ENCODE measurements around the gene TCTN3.

Gene TCTN3

DNA sequence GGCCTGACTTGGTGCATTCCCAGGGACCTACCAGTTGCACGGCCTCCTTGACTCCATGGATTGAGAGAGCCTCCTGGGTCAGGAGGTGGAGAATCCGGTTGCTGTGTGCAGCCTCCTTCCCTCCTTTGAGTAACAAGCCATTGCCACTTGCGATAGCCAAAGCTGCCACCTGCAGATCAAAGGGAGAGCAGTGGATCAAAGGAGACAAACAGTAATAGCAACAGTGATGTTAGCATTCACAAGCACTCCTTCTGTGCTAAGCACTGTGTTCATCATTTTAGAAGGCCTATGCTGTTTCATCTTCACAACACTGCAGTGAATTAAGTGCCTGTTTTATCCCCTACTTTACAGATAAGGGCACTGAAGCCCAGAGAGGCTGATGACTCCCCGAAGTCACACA lies 77.3 kb downstream of the TCTN3 start:
- H3K79me2 ChIP-seq (ENCODE audit: insufficient read depth, low read length), result no peaks in the 10 kb centered on the region

More for the DNA sequence above, 77.3 kb downstream of the TCTN3 start:
- H3K27ac ChIP-seq (ENCODE audit: low read length), result no peak overlapping the region
- TF ChIP-seq, protein P1, sequence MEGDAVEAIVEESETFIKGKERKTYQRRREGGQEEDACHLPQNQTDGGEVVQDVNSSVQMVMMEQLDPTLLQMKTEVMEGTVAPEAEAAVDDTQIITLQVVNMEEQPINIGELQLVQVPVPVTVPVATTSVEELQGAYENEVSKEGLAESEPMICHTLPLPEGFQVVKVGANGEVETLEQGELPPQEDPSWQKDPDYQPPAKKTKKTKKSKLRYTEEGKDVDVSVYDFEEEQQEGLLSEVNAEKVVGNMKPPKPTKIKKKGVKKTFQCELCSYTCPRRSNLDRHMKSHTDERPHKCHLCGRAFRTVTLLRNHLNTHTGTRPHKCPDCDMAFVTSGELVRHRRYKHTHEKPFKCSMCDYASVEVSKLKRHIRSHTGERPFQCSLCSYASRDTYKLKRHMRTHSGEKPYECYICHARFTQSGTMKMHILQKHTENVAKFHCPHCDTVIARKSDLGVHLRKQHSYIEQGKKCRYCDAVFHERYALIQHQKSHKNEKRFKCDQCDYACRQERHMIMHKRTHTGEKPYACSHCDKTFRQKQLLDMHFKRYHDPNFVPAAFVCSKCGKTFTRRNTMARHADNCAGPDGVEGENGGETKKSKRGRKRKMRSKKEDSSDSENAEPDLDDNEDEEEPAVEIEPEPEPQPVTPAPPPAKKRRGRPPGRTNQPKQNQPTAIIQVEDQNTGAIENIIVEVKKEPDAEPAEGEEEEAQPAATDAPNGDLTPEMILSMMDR (IDR thresholded peaks at IDR 0.05; ENCODE audit: borderline replicate concordance, extremely low read depth, low read length, poor library complexity, severe bottlenecking), result no peak
- no peak for TF ChIP-seq EZH2 (IDR thresholded peaks at IDR 0.05; ENCODE audit: borderline replicate concordance, low read depth, low read length, severe bottlenecking)
- no peaks in the 10 kb centered on the region for H3K9me3 ChIP-seq (ENCODE audit: insufficient read depth, low read length, severe bottlenecking)
- H3K4me1 ChIP-seq (ENCODE audit: insufficient read depth, low read length), result no peaks in the 10 kb centered on the region
- no peaks in the 10 kb centered on the region for H3K27me3 ChIP-seq (ENCODE audit: insufficient read depth, low read length, poor library complexity)
- no peak for DNase-seq
- H2AFZ ChIP-seq (ENCODE audit: low read depth, low read length), result no peak overlapping the region
- H4K20me1 ChIP-seq (ENCODE audit: insufficient read depth, low read length), result no peaks in the 10 kb centered on the region
- H3K9ac ChIP-seq (ENCODE audit: low read depth, low read length), result no peak overlapping the region
- H3K4me3 ChIP-seq (ENCODE audit: low read depth in 1 of 2, low read length in 2 of 2), result no peak overlapping the region
- ATAC-seq (ENCODE audit: insufficient read depth, low read depth), result no peak
- peaks cover 86% of the 10 kb centered on the region for H3K36me3 ChIP-seq (ENCODE audit: insufficient read depth, low read length)
- H3K4me2 ChIP-seq (ENCODE audit: insufficient read depth, low read length), result no peak overlapping the region
